OCI-LY3 (cell line): ENCODE data around the gene ST3GAL4.

Source experiments
- H2AFZ ChIP-seq: fragments of 200-600, 300-600 bp; shearing (Covaris generic); 2 replicates; pipeline ENCODE4 v1.6.0; 2014; ENCODE audit warnings: antibody characterized with exemption, low read depth, low read length
- H3K27ac ChIP-seq: fragments of 200-600, 300-600 bp; sonication (generic); 2 replicates; pipeline ENCODE4 v1.5.1; 2014; ENCODE audit warnings: mild to moderate bottlenecking, low read length, moderate library complexity, mixed read lengths
- H3K27me3 ChIP-seq: fragments of 200-600, 300-600 bp; sonication (generic); 2 replicates; pipeline ENCODE4 v1.6.1; 2014; ENCODE audit warnings: low read depth, low read length, mixed read lengths
- H3K36me3 ChIP-seq: fragments of 200-600, 300-600 bp; sonication (generic); replicated peaks from 2 replicates; pipeline ENCODE3; 2014; ENCODE audit warnings: low read depth, low read length, mixed read lengths
- H3K4me1 ChIP-seq: fragments of 300-600, 200-600 bp; sonication (generic); 2 replicates; pipeline ENCODE4 v1.6.1; 2014; ENCODE audit warnings: low read length, mixed read lengths
- H3K4me2 ChIP-seq: fragments of 200-600, 300-600 bp; sonication (generic); 2 replicates; pipeline ENCODE4 v1.6.1; 2014; ENCODE audit warnings: low read length, mixed read lengths
- H3K4me3 ChIP-seq: fragments of 300-600, 200-600 bp; sonication (generic); 2 replicates; pipeline ENCODE4 v1.5.1; 2014; ENCODE audit warnings: antibody characterized with exemption, mild to moderate bottlenecking, low read length, moderate library complexity
- H3K79me2 ChIP-seq: fragments of 300-600, 200-600 bp; shearing (Covaris generic); 2 replicates; pipeline ENCODE4 v1.6.1; 2014; ENCODE audit warnings: mild to moderate bottlenecking, low read length, mixed read lengths
- H3K9ac ChIP-seq: fragments of 300-600, 200-600 bp; shearing (Covaris generic); 2 replicates; pipeline ENCODE4 v1.6.0; 2014; ENCODE audit warnings: mild to moderate bottlenecking, low read length, moderate library complexity
- H3K9me3 ChIP-seq: fragments of 200-600, 300-600 bp; shearing (Covaris generic); 2 replicates; pipeline ENCODE4 v1.6.1; 2014; ENCODE audit warnings: low read length, mixed read lengths; ENCODE audit not compliant: insufficient read depth
- H4K20me1 ChIP-seq: fragments of 200-600, 300-600 bp; sonication (generic); 2 replicates; pipeline ENCODE4 v1.6.1; 2016; ENCODE audit warnings: low read length, mixed read lengths; ENCODE audit not compliant: insufficient read depth
- EZH2phosphoT487 ChIP-seq: fragments of 200-600 bp; shearing (Covaris generic); IDR thresholded peaks from 2 replicates; pipeline ENCODE4 v1.6.1; 2018; ENCODE audit warnings: antibody characterized with exemption, mixed run types, low read depth
- TF ChIP-seq, protein P1 (sequence below): fragments of 200-600, 300-600 bp; sonication (generic); IDR thresholded peaks from 2 replicates; pipeline ENCODE4 v1.5.1; 2014; ENCODE audit warnings: antibody characterized with exemption, low read length, low read depth

Gene ST3GAL4

DNA sequence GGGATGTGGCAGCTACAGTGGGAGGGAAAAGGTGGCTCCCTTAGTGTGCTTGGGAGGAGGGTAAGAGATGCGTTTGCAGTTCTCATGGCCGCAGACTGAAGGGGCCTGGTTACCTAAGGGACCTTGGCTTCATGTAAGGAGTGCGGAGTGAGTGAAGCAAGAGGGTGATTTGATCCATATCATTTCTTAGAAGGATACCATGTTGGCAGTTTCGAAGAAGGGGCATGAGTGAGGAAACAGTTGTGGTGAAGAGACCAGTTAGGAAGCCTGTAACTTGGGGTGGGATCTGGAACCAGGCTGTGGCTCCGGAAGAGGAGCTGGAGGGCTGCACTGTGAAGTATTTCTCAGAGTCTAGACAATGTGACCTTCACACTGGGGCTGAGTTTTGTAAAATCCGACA, 45.0 kb downstream of the ST3GAL4 start:
- Histone ChIP-seq H3K4me2 (no peak overlapping the region), H3K27me3 (no peaks in the 10 kb centered on the region), H3K4me3 (no peak overlapping the region), H3K4me1 (no peaks in the 10 kb centered on the region), H4K20me1 (no peaks in the 10 kb centered on the region), H3K79me2 (no peaks in the 10 kb centered on the region), H2AFZ (no peak overlapping the region), H3K27ac (no peak overlapping the region), H3K9me3 (no peaks in the 10 kb centered on the region), H3K36me3 (no peaks in the 10 kb centered on the region), H3K9ac (no peak overlapping the region)
- TF ChIP-seq, protein P1, sequence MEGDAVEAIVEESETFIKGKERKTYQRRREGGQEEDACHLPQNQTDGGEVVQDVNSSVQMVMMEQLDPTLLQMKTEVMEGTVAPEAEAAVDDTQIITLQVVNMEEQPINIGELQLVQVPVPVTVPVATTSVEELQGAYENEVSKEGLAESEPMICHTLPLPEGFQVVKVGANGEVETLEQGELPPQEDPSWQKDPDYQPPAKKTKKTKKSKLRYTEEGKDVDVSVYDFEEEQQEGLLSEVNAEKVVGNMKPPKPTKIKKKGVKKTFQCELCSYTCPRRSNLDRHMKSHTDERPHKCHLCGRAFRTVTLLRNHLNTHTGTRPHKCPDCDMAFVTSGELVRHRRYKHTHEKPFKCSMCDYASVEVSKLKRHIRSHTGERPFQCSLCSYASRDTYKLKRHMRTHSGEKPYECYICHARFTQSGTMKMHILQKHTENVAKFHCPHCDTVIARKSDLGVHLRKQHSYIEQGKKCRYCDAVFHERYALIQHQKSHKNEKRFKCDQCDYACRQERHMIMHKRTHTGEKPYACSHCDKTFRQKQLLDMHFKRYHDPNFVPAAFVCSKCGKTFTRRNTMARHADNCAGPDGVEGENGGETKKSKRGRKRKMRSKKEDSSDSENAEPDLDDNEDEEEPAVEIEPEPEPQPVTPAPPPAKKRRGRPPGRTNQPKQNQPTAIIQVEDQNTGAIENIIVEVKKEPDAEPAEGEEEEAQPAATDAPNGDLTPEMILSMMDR = no peak
- no peak for TF ChIP-seq EZH2phosphoT487

GRCh38 chr11:126403022-126403581, 47.6 kb downstream of the ST3GAL4 start:
- Histone ChIP-seq H3K4me3 (no peak overlapping the region), H3K36me3 (no peaks in the 10 kb centered on the region), H3K27ac (no peak overlapping the region), H3K79me2 (no peaks in the 10 kb centered on the region), H2AFZ (no peak overlapping the region), H3K4me2 (no peak overlapping the region), H4K20me1 (no peaks in the 10 kb centered on the region), H3K9me3 (no peaks in the 10 kb centered on the region), H3K9ac (no peak overlapping the region), H3K4me1 (no peaks in the 10 kb centered on the region), H3K27me3 (no peaks in the 10 kb centered on the region)
- no peak for TF ChIP-seq EZH2phosphoT487
- TF ChIP-seq, protein P1 = no peak

DNA sequence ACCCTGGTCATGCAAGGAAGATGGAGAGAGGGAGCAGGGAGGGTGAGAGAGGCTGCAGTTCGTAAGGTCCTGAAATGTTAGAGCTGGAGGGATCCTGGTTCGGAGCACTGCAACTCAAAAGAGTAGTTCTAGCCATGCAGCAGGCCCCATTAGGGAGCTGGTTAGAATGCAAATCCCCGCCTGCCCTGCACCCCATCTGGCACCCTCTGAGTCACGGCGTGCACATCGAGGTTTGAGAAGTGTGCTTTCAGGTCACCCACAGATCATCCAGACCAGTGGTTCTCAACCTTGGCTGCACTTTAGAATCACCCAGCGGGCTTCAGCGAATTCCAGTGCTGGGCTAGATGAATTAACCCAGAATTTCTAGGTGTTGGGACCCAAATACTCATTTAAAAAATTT, 48.2 kb downstream of the ST3GAL4 start:
- Histone ChIP-seq H3K36me3 (no peaks in the 10 kb centered on the region), H3K9me3 (no peaks in the 10 kb centered on the region), H3K4me2 (no peak overlapping the region), H3K4me3 (no peak overlapping the region), H3K27me3 (no peaks in the 10 kb centered on the region), H3K27ac (no peak overlapping the region), H3K4me1 (no peaks in the 10 kb centered on the region), H3K79me2 (no peaks in the 10 kb centered on the region), H3K9ac (no peak overlapping the region), H2AFZ (no peak overlapping the region), H4K20me1 (no peaks in the 10 kb centered on the region)
- TF ChIP-seq, protein P1 = no peak
- TF ChIP-seq EZH2phosphoT487 = no peak

- Histone ChIP-seq H3K27me3 (no peaks in the 10 kb centered on the region), H3K27ac (no peak overlapping the region), H2AFZ (no peak overlapping the region), H3K36me3 (no peaks in the 10 kb centered on the region), H3K9me3 (no peaks in the 10 kb centered on the region), H4K20me1 (no peaks in the 10 kb centered on the region), H3K79me2 (no peaks in the 10 kb centered on the region), H3K4me3 (no peak overlapping the region), H3K4me1 (no peaks in the 10 kb centered on the region), H3K9ac (no peak overlapping the region), H3K4me2 (no peak overlapping the region)
- TF ChIP-seq EZH2phosphoT487 = no peak
- TF ChIP-seq, protein P1 = no peak
These were observed 48.9 kb downstream of the ST3GAL4 start for GRCh38 chr11:126404367-126404766.
